Subcutaneous abdominal adipose tissue (tissue), 5 donors: ENCODE data around the gene SIRPD.

ENCODE experiments used
- H3K27ac ChIP-seq: one replicate; pipeline ENCODE4 v1.7.0; 2013; ENCODE audit warnings: low read depth, mild to moderate bottlenecking, inconsistent platforms, low read length, moderate library complexity
- H3K27me3 ChIP-seq, 5 donors: one replicate each; pipeline ENCODE4 v1.7.0; 2013; ENCODE audit warnings: low read length in 5 of 5, inconsistent platforms in 1 of 5; ENCODE audit not compliant: control insufficient read depth in 5 of 5, insufficient read depth in 4 of 5
- H3K36me3 ChIP-seq, 5 donors: one replicate each; pipeline ENCODE4 v1.7.0; 2013; ENCODE audit warnings: low read length in 5 of 5; ENCODE audit not compliant: control insufficient read depth in 5 of 5, insufficient read depth in 5 of 5
- H3K4me1 ChIP-seq, 5 donors: one replicate each; pipeline ENCODE4 v1.7.0; 2013; ENCODE audit warnings: low read length in 5 of 5, mild to moderate bottlenecking in 3 of 5, moderate library complexity in 1 of 5; ENCODE audit not compliant: control insufficient read depth in 5 of 5, insufficient read depth in 5 of 5
- H3K4me3 ChIP-seq, 5 donors: one replicate each; pipeline ENCODE4 v1.7.0; 2013; ENCODE audit warnings: low read length in 5 of 5, low read depth in 1 of 5
- H3K9ac ChIP-seq, 5 donors: one replicate each; pipeline ENCODE4 v1.7.0; 2013; ENCODE audit warnings: low read length in 5 of 5, mild to moderate bottlenecking in 4 of 5, moderate library complexity in 3 of 5
- H3K9me3 ChIP-seq, 5 donors: one replicate each; pipeline ENCODE4 v1.7.0; 2013; ENCODE audit warnings: low read length in 5 of 5; ENCODE audit not compliant: control insufficient read depth in 5 of 5
- donor health status: healthy.
- donor health status: healthy.
- donor health status: healthy.
- donor health status: healthy.
- donor health status: healthy.

The SIRPD gene

GRCh38 chr20:1539816-1540419, 17.6 kb downstream of the SIRPD start:
- no peak overlapping the region for H3K27ac ChIP-seq
- peaks cover 0 to 3% (median 0%) of the 10 kb centered on the region in 5 donors for H3K9me3 ChIP-seq
- no peaks in the 10 kb centered on the region for H3K27me3 ChIP-seq

GRCh38 chr20:1538655-1539054, 18.9 kb downstream of the SIRPD start:
- H3K9ac ChIP-seq, result no peak overlapping the region
- H3K27me3 ChIP-seq, result no peaks in the 10 kb centered on the region
- H3K4me1 ChIP-seq, result peaks cover 0 to 5% (median 3%) of the 10 kb centered on the region in 5 donors
- H3K9me3 ChIP-seq, result peaks cover 0 to 3% (median 0%) of the 10 kb centered on the region in 5 donors
- no peak overlapping the region for H3K27ac ChIP-seq
- no peaks in the 10 kb centered on the region for H3K36me3 ChIP-seq
- no peak overlapping the region for H3K4me3 ChIP-seq

More at GRCh38 chr20:1539816-1540419, 17.6 kb downstream of the SIRPD start:
- Histone ChIP-seq H3K9ac (no peak overlapping the region), H3K4me1 (peaks cover 0 to 5% (median 3%) of the 10 kb centered on the region in 5 donors), H3K4me3 (no peak overlapping the region), H3K36me3 (peaks cover 0 to 3% (median 0%) of the 10 kb centered on the region in 5 donors)

- peaks cover 0 to 5% (median 3%) of the 10 kb centered on the region in 5 donors for H3K4me1 ChIP-seq
- no peaks in the 10 kb centered on the region for H3K27me3 ChIP-seq
- no peaks in the 10 kb centered on the region for H3K36me3 ChIP-seq
- H3K4me3 ChIP-seq, result no peak overlapping the region
- no peak overlapping the region for H3K27ac ChIP-seq
- no peak overlapping the region for H3K9ac ChIP-seq
- peaks cover 0 to 3% (median 0%) of the 10 kb centered on the region in 5 donors for H3K9me3 ChIP-seq
These were observed 19.8 kb downstream of the SIRPD start for GRCh38 chr20:1537731-1538058.

GRCh38 chr20:1536893-1537730, 20.4 kb downstream of the SIRPD start:
- no peak overlapping the region for H3K9ac ChIP-seq
- peaks cover 0 to 3% (median 0%) of the 10 kb centered on the region in 5 donors for H3K9me3 ChIP-seq
- no peaks in the 10 kb centered on the region for H3K36me3 ChIP-seq
- no peak overlapping the region for H3K27ac ChIP-seq
- no peaks in the 10 kb centered on the region for H3K27me3 ChIP-seq
- peaks cover 0 to 5% (median 3%) of the 10 kb centered on the region in 5 donors for H3K4me1 ChIP-seq
- H3K4me3 ChIP-seq, result no peak overlapping the region

GRCh38 chr20:1535420-1536175, 21.9 kb downstream of the SIRPD start:
- peaks cover 0 to 3% (median 0%) of the 10 kb centered on the region in 5 donors for H3K9me3 ChIP-seq
- H3K4me1 ChIP-seq, result peaks cover 0 to 5% (median 3%) of the 10 kb centered on the region in 5 donors
- H3K27ac ChIP-seq, result no peak overlapping the region
- no peak overlapping the region for H3K9ac ChIP-seq
- H3K36me3 ChIP-seq, result no peaks in the 10 kb centered on the region
- no peak overlapping the region for H3K4me3 ChIP-seq
- H3K27me3 ChIP-seq, result no peaks in the 10 kb centered on the region

- peaks cover 0 to 1% (median 0%) of the 10 kb centered on the region in 5 donors for H3K9me3 ChIP-seq
- peaks cover 0 to 5% (median 3%) of the 10 kb centered on the region in 5 donors for H3K4me1 ChIP-seq
- no peak overlapping the region for H3K4me3 ChIP-seq
- H3K9ac ChIP-seq, result no peak overlapping the region
- H3K27ac ChIP-seq, result no peak overlapping the region
- H3K27me3 ChIP-seq, result no peaks in the 10 kb centered on the region
- no peaks in the 10 kb centered on the region for H3K36me3 ChIP-seq
These were observed 23.0 kb downstream of the SIRPD start for GRCh38 chr20:1534526-1534925.

GRCh38 chr20:1533059-1533458, 24.4 kb downstream of the SIRPD start:
- H3K4me3 ChIP-seq, result no peak overlapping the region
- no peaks in the 10 kb centered on the region for H3K27me3 ChIP-seq
- peaks cover 0 to 5% (median 0%) of the 10 kb centered on the region in 5 donors for H3K4me1 ChIP-seq
- H3K36me3 ChIP-seq, result no peaks in the 10 kb centered on the region
- H3K27ac ChIP-seq, result no peak overlapping the region
- no peak overlapping the region for H3K9ac ChIP-seq
- peaks cover 0 to 3% (median 0%) of the 10 kb centered on the region in 5 donors for H3K9me3 ChIP-seq

GRCh38 chr20:1528811-1529210, 28.7 kb downstream of the SIRPD start:
- Histone ChIP-seq H3K36me3 (no peaks in the 10 kb centered on the region), H3K27me3 (no peaks in the 10 kb centered on the region), H3K27ac (no peak overlapping the region)

GRCh38 chr20:1527923-1528322, 29.6 kb downstream of the SIRPD start:
- no peaks in the 10 kb centered on the region for H3K36me3 ChIP-seq
- H3K4me1 ChIP-seq, result no peaks in the 10 kb centered on the region
- H3K27ac ChIP-seq, result no peak overlapping the region
- H3K4me3 ChIP-seq, result no peak overlapping the region
- H3K9ac ChIP-seq, result no peak overlapping the region
- no peaks in the 10 kb centered on the region for H3K27me3 ChIP-seq
- peaks cover 0 to 5% (median 0%) of the 10 kb centered on the region in 5 donors for H3K9me3 ChIP-seq

More at GRCh38 chr20:1528811-1529210, 28.7 kb downstream of the SIRPD start:
- no peak overlapping the region for H3K4me3 ChIP-seq
- H3K4me1 ChIP-seq, result no peaks in the 10 kb centered on the region
- peaks cover 0 to 5% (median 0%) of the 10 kb centered on the region in 5 donors for H3K9me3 ChIP-seq
- H3K9ac ChIP-seq, result no peak overlapping the region
